Prostate gland (tissue), 2 donors: ENCODE data around the gene RAP1GDS1. TPM values are rescaled to one million over a fixed set of nuclear protein-coding genes. Genes with fewer than 3 reads are reported as not detected.

Source experiments
- DNase-seq: peaks from one replicate; pipeline ENCODE4 v3.0.0-alpha.2; 2019; ENCODE audit warnings: low spot score
- H3K27ac ChIP-seq, 2 donors: fragments of 200-600 bp; sonication (generic); 2 replicates each; pipeline ENCODE4 v1.5.1; 2017 to 2019
- H3K27me3 ChIP-seq: fragments of 200-600 bp; sonication (generic); replicated peaks from 2 replicates; pipeline ENCODE4 v1.5.1; 2019; ENCODE audit not compliant: insufficient read depth
- H3K36me3 ChIP-seq, 2 donors: fragments of 200-600 bp; sonication (generic); 1 replicate in 1 of 2; 2 replicates in 1 of 2; pipeline versions ENCODE4 v1.5.1 to v1.8.1; 2017 to 2019
- H3K4me1 ChIP-seq: fragments of 200-600 bp; sonication (generic); replicated peaks from 2 replicates; pipeline ENCODE4 v1.5.1; 2019
- H3K4me3 ChIP-seq, 2 donors: fragments of 200-600 bp; sonication (generic); 2 replicates each; pipeline ENCODE4 v1.5.1; 2017 to 2019
- H3K9me3 ChIP-seq: fragments of 200-600 bp; sonication (generic); 2 replicates; pipeline ENCODE4 v1.5.1; 2017
- CTCF ChIP-seq, 4 experiments: fragments of 200-600 bp in 2 of 4; fragments of 450-650 bp in 2 of 4; sonication (generic) in 2 of 4; IDR thresholded peaks; 1 replicate in 3 of 4; 2 replicates in 1 of 4; pipeline ENCODE4 v1.5.1; 2016 to 2019; ENCODE audit warnings: antibody characterized with exemption in 4 of 4, mild to moderate bottlenecking in 2 of 4, moderate library complexity in 2 of 4
- POLR2A ChIP-seq: fragments of 450-650 bp; IDR thresholded peaks from one replicate; pipeline ENCODE4 v1.6.1; 2016; ENCODE audit warnings: antibody characterized with exemption, mild to moderate bottlenecking
- POLR2AphosphoS5 ChIP-seq: sonication (generic); formaldehyde crosslinking; IDR thresholded peaks from one replicate; pipeline ENCODE4 v1.6.1; 2017; ENCODE audit warnings: antibody characterized with exemption
- WGBS: methylation state at CpG from one replicate; pipeline ENCODE4 v1.1.5; 2018; 5-methylcytosine and 5-hydroxymethylcytosine counted together
- intact Hi-C: fragments of 100-400 bp; cut with DNase I; formaldehyde crosslinking; loops from one replicate; pipeline ENCODE4 v1.14.2; 2022
- total RNA-seq, 2 donors: library from RNA; depleted of rRNA; stranded (reverse); fragments of >200 nt; gene quantifications; one replicate each; pipeline ENCODE4 v1.1.0, GENCODE V29; 2016

The RAP1GDS1 gene
- total RNA-seq, 2 donors from 2014 or later: 16.5 to 34.5 TPM

- Histone ChIP-seq H3K9me3 (no peaks in the 10 kb centered on the region), H3K27ac (no peak overlapping the region), H3K36me3 (no peaks in the 10 kb centered on the region), H3K27me3 (no peaks in the 10 kb centered on the region), H3K4me1 (no peaks in the 10 kb centered on the region), H3K4me3 (no peak overlapping the region)
- DNase-seq: no peak
- intact Hi-C loops: no loop called here
- WGBS: 87% methylated on average over 1 of the region's 1 CpG
- TF ChIP-seq CTCF (IDR thresholded peaks at IDR 0.05): no peak
- no peak for TF ChIP-seq POLR2AphosphoS5
- TF ChIP-seq POLR2A: no peak
Measured at GRCh38 chr4:98249831-98250230, 11.4 kb upstream of the RAP1GDS1 start.

- intact Hi-C loops: no loop called here
- TF ChIP-seq POLR2AphosphoS5 (no peak), CTCF (IDR thresholded peaks at IDR 0.05) (no peak), POLR2A (no peak)
- Histone ChIP-seq H3K4me3 (no peak overlapping the region), H3K27ac (no peak overlapping the region), H3K4me1 (no peaks in the 10 kb centered on the region), H3K27me3 (no peaks in the 10 kb centered on the region), H3K9me3 (no peaks in the 10 kb centered on the region), H3K36me3 (no peaks in the 10 kb centered on the region)
- DNase-seq: no peak
- WGBS: 84% methylated on average over 1 of the region's 1 CpG
Measured at GRCh38 chr4:98253499-98253898, 7.7 kb upstream of the RAP1GDS1 start.

- Histone ChIP-seq H3K27me3 (no peaks in the 10 kb centered on the region), H3K36me3 (no peaks in the 10 kb centered on the region), H3K9me3 (no peaks in the 10 kb centered on the region), H3K4me1 (no peaks in the 10 kb centered on the region), H3K4me3 (peak overlapping the region; percentile 74 to 83), H3K27ac (peak overlapping the region; percentile 96 to 97)
- WGBS: under 1% methylated on average over 24 of the region's 24 CpGs
- DNase-seq: peak; percentile 52
- intact Hi-C loops: loop anchor here (5.0 kb wide), 1 partner anchor 118 kb away; the partner anchor contains the start of gene STPG2
- peak in 1 of 4 experiments; percentile 10 for TF ChIP-seq CTCF (IDR thresholded peaks at IDR 0.05)
- no peak for TF ChIP-seq POLR2A
Measured at GRCh38 chr4:98260047-98260578, 1.1 kb upstream of the RAP1GDS1 start.

GRCh38 chr4:98261405-98262291 lies 464 bp downstream of the RAP1GDS1 start:
- no peaks in the 10 kb centered on the region for H3K27me3 ChIP-seq
- WGBS: under 1% methylated on average over 57 of the region's 78 CpGs
- DNase-seq: peak; percentile 36
- H3K9me3 ChIP-seq: no peaks in the 10 kb centered on the region
- TF ChIP-seq POLR2AphosphoS5: no peak
- TF ChIP-seq POLR2A: no peak
- no peak for TF ChIP-seq CTCF (IDR thresholded peaks at IDR 0.05)
- H3K27ac ChIP-seq: peak overlapping the region; percentile 79 to 85
- no peaks in the 10 kb centered on the region for H3K36me3 ChIP-seq
- intact Hi-C loops: loop anchor here (5.0 kb wide), 1 partner anchor 119 kb away; the partner anchor contains the start of gene STPG2
- H3K4me3 ChIP-seq: peak overlapping the region; percentile 82 to 83
- H3K4me1 ChIP-seq: no peaks in the 10 kb centered on the region
